ENCODE data around the gene SCLT1.

SCLT1 gene

GRCh38 chr4:128907981-128908380 lies 185.4 kb downstream of the SCLT1 start:
- DNase-seq, result no peak
- Histone ChIP-seq H3K4ac (ENCODE audit: low read depth in 1 of 2, low read length in 2 of 2) (no peak overlapping the region), H2BK12ac (ENCODE audit: low read length in 2 of 2) (no peak overlapping the region), H3K27ac (ENCODE audit: low read length, poor library complexity, severe bottlenecking) (no peak overlapping the region), H3K79me1 (replicated peaks; ENCODE audit: low read length, poor library complexity, severe bottlenecking) (no peaks in the 10 kb centered on the region), H3K4me2 (ENCODE audit: low read length, poor library complexity, severe bottlenecking) (no peak overlapping the region), H3K9me3 (ENCODE audit: control insufficient read depth, low read length) (no peaks in the 10 kb centered on the region), H3K9ac (ENCODE audit: low read length) (no peak overlapping the region), H2BK120ac (ENCODE audit: low read depth, low read length) (no peak overlapping the region), H2BK15ac (ENCODE audit: low read depth, poor library complexity, severe bottlenecking) (no peak overlapping the region), H4K91ac (ENCODE audit: low read length) (no peak overlapping the region), H3K4me1 (ENCODE audit: control insufficient read depth, insufficient read depth, low read depth, low read length) (no peaks in the 10 kb centered on the region), H3K18ac (ENCODE audit: low read depth in 1 of 2, low read length in 2 of 2) (no peak overlapping the region), H2AK5ac (ENCODE audit: low read length, severe bottlenecking) (no peak overlapping the region), H3K27me3 (ENCODE audit: control insufficient read depth in 1 of 2, insufficient read depth in 1 of 2, low read length in 2 of 2) (no peaks in the 10 kb centered on the region), H3K14ac (ENCODE audit: low read length in 2 of 2) (no peak overlapping the region), H2BK5ac (ENCODE audit: low read depth, low read length, poor library complexity, severe bottlenecking) (no peak overlapping the region), H3K4me3 (ENCODE audit: insufficient read depth in 1 of 2, low read depth in 1 of 2, low read length in 2 of 2) (no peak overlapping the region), H4K8ac (ENCODE audit: low read length) (no peak overlapping the region), H3K36me3 (ENCODE audit: control insufficient read depth in 1 of 2, insufficient read depth in 2 of 2, low read depth in 1 of 2, low read length in 2 of 2) (no peaks in the 10 kb centered on the region), H3K23ac (ENCODE audit: low read length in 2 of 2) (no peak overlapping the region), H2AFZ (ENCODE audit: low read depth, low read length) (no peak overlapping the region)
- WGBS, result 80% methylated on average over 1 of the region's 2 CpGs

GRCh38 chr4:128906581-128906980 lies 186.8 kb downstream of the SCLT1 start:
- H3K9ac ChIP-seq (ENCODE audit: low read length), result no peak overlapping the region
- no peak overlapping the region for H3K27ac ChIP-seq (ENCODE audit: low read length, poor library complexity, severe bottlenecking)
- no peak overlapping the region for H3K18ac ChIP-seq (ENCODE audit: low read depth in 1 of 2, low read length in 2 of 2)
- H2BK12ac ChIP-seq (ENCODE audit: low read length in 2 of 2), result no peak overlapping the region
- no peak overlapping the region for H2BK15ac ChIP-seq (ENCODE audit: low read depth, poor library complexity, severe bottlenecking)
- H2BK5ac ChIP-seq (ENCODE audit: low read depth, low read length, poor library complexity, severe bottlenecking), result no peak overlapping the region
- H2AK5ac ChIP-seq (ENCODE audit: low read length, severe bottlenecking), result no peak overlapping the region
- H4K8ac ChIP-seq (ENCODE audit: low read length), result no peak overlapping the region
- no peaks in the 10 kb centered on the region for H3K79me1 ChIP-seq (replicated peaks; ENCODE audit: low read length, poor library complexity, severe bottlenecking)
- no peak overlapping the region for H3K4me3 ChIP-seq (ENCODE audit: insufficient read depth in 1 of 2, low read depth in 1 of 2, low read length in 2 of 2)
- H3K23ac ChIP-seq (ENCODE audit: low read length in 2 of 2), result no peak overlapping the region
- no peak overlapping the region for H3K14ac ChIP-seq (ENCODE audit: low read length in 2 of 2)
- no peaks in the 10 kb centered on the region for H3K9me3 ChIP-seq (ENCODE audit: control insufficient read depth, low read length)
- DNase-seq, result no peak
- no peak overlapping the region for H2AFZ ChIP-seq (ENCODE audit: low read depth, low read length)
- H3K36me3 ChIP-seq (ENCODE audit: control insufficient read depth in 1 of 2, insufficient read depth in 2 of 2, low read depth in 1 of 2, low read length in 2 of 2), result no peaks in the 10 kb centered on the region
- no peak overlapping the region for H3K4ac ChIP-seq (ENCODE audit: low read depth in 1 of 2, low read length in 2 of 2)
- no peaks in the 10 kb centered on the region for H3K4me1 ChIP-seq (ENCODE audit: control insufficient read depth, insufficient read depth, low read depth, low read length)
- no peak overlapping the region for H4K91ac ChIP-seq (ENCODE audit: low read length)
- WGBS, result 95% methylated on average over 1 of the region's 1 CpG
- H3K27me3 ChIP-seq (ENCODE audit: control insufficient read depth in 1 of 2, insufficient read depth in 1 of 2, low read length in 2 of 2), result no peaks in the 10 kb centered on the region
- H2BK120ac ChIP-seq (ENCODE audit: low read depth, low read length), result no peak overlapping the region
- no peak overlapping the region for H3K4me2 ChIP-seq (ENCODE audit: low read length, poor library complexity, severe bottlenecking)

GRCh38 chr4:128904821-128905220 lies 188.5 kb downstream of the SCLT1 start:
- H2BK12ac ChIP-seq (ENCODE audit: low read length in 2 of 2), result no peak overlapping the region
- no peak overlapping the region for H2BK120ac ChIP-seq (ENCODE audit: low read depth, low read length)
- no peak for DNase-seq
- no peaks in the 10 kb centered on the region for H3K27me3 ChIP-seq (ENCODE audit: control insufficient read depth in 1 of 2, insufficient read depth in 1 of 2, low read length in 2 of 2)
- H2BK15ac ChIP-seq (ENCODE audit: low read depth, poor library complexity, severe bottlenecking), result no peak overlapping the region
- 92% methylated on average over 3 of the region's 3 CpGs for WGBS
- no peaks in the 10 kb centered on the region for H3K79me1 ChIP-seq (replicated peaks; ENCODE audit: low read length, poor library complexity, severe bottlenecking)
- H3K36me3 ChIP-seq (ENCODE audit: control insufficient read depth in 1 of 2, insufficient read depth in 2 of 2, low read depth in 1 of 2, low read length in 2 of 2), result no peaks in the 10 kb centered on the region
- H3K4ac ChIP-seq (ENCODE audit: low read depth in 1 of 2, low read length in 2 of 2), result no peak overlapping the region
- H3K9me3 ChIP-seq (ENCODE audit: control insufficient read depth, low read length), result no peaks in the 10 kb centered on the region
- H2BK5ac ChIP-seq (ENCODE audit: low read depth, low read length, poor library complexity, severe bottlenecking), result no peak overlapping the region
- no peak overlapping the region for H3K4me3 ChIP-seq (ENCODE audit: insufficient read depth in 1 of 2, low read depth in 1 of 2, low read length in 2 of 2)
- no peak overlapping the region for H3K14ac ChIP-seq (ENCODE audit: low read length in 2 of 2)
- no peaks in the 10 kb centered on the region for H3K4me1 ChIP-seq (ENCODE audit: control insufficient read depth, insufficient read depth, low read depth, low read length)
- H4K91ac ChIP-seq (ENCODE audit: low read length), result no peak overlapping the region
- H3K4me2 ChIP-seq (ENCODE audit: low read length, poor library complexity, severe bottlenecking), result no peak overlapping the region
- no peak overlapping the region for H4K8ac ChIP-seq (ENCODE audit: low read length)
- no peak overlapping the region for H3K27ac ChIP-seq (ENCODE audit: low read length, poor library complexity, severe bottlenecking)
- no peak overlapping the region for H2AFZ ChIP-seq (ENCODE audit: low read depth, low read length)
- H3K18ac ChIP-seq (ENCODE audit: low read depth in 1 of 2, low read length in 2 of 2), result no peak overlapping the region
- no peak overlapping the region for H3K9ac ChIP-seq (ENCODE audit: low read length)
- H3K23ac ChIP-seq (ENCODE audit: low read length in 2 of 2), result no peak overlapping the region
- H2AK5ac ChIP-seq (ENCODE audit: low read length, severe bottlenecking), result no peak overlapping the region

- Histone ChIP-seq H3K4me1 (ENCODE audit: control insufficient read depth, insufficient read depth, low read depth, low read length) (no peaks in the 10 kb centered on the region), H2BK120ac (ENCODE audit: low read depth, low read length) (no peak overlapping the region), H3K27ac (ENCODE audit: low read length, poor library complexity, severe bottlenecking) (no peak overlapping the region), H3K4me3 (ENCODE audit: insufficient read depth in 1 of 2, low read depth in 1 of 2, low read length in 2 of 2) (no peak overlapping the region), H3K23ac (ENCODE audit: low read length in 2 of 2) (no peak overlapping the region), H3K79me1 (replicated peaks; ENCODE audit: low read length, poor library complexity, severe bottlenecking) (peaks cover 2% of the 10 kb centered on the region), H3K4ac (ENCODE audit: low read depth in 1 of 2, low read length in 2 of 2) (no peak overlapping the region), H3K4me2 (ENCODE audit: low read length, poor library complexity, severe bottlenecking) (no peak overlapping the region), H2BK5ac (ENCODE audit: low read depth, low read length, poor library complexity, severe bottlenecking) (no peak overlapping the region), H3K14ac (ENCODE audit: low read length in 2 of 2) (no peak overlapping the region), H3K27me3 (ENCODE audit: control insufficient read depth in 1 of 2, insufficient read depth in 1 of 2, low read length in 2 of 2) (no peaks in the 10 kb centered on the region), H4K91ac (ENCODE audit: low read length) (no peak overlapping the region), H2AFZ (ENCODE audit: low read depth, low read length) (no peak overlapping the region), H2BK12ac (ENCODE audit: low read length in 2 of 2) (no peak overlapping the region), H3K36me3 (ENCODE audit: control insufficient read depth in 1 of 2, insufficient read depth in 2 of 2, low read depth in 1 of 2, low read length in 2 of 2) (peaks cover 0 to 7% of the 10 kb centered on the region in 2 experiments), H3K9ac (ENCODE audit: low read length) (no peak overlapping the region), H2BK15ac (ENCODE audit: low read depth, poor library complexity, severe bottlenecking) (no peak overlapping the region), H3K18ac (ENCODE audit: low read depth in 1 of 2, low read length in 2 of 2) (no peak overlapping the region), H2AK5ac (ENCODE audit: low read length, severe bottlenecking) (no peak overlapping the region), H3K9me3 (ENCODE audit: control insufficient read depth, low read length) (no peaks in the 10 kb centered on the region), H4K8ac (ENCODE audit: low read length) (no peak overlapping the region)
- WGBS, result 72% methylated on average over 4 of the region's 4 CpGs
- no peak for DNase-seq
Measured at GRCh38 chr4:128880662-128881061, 212.7 kb downstream of the SCLT1 start.
